Gastroesophageal sphincter (tissue), 4 donors: ENCODE data around the gene CDH13. TPM values are rescaled to one million over a fixed set of nuclear protein-coding genes. Genes with fewer than 3 reads are reported as not detected.

ENCODE experiments used
- ATAC-seq: fragments of 150-250 bp; one replicate; pipeline ENCODE4 v1.9.1; 2016; ENCODE audit warnings: mild to moderate bottlenecking, moderate library complexity
- H3K27ac ChIP-seq, 4 donors: fragments of 200-600 bp; sonication (generic) in 3 of 4; 1 replicate in 3 of 4; 2 replicates in 1 of 4; pipeline ENCODE4 v1.5.1; 2016 to 2019
- H3K27me3 ChIP-seq: fragments of 200-600 bp; sonication (generic); one replicate; pipeline ENCODE4 v1.5.1; 2019
- H3K36me3 ChIP-seq, 2 donors: fragments of 200-600 bp; sonication (generic); one replicate each; pipeline ENCODE4 v1.5.1; 2019; ENCODE audit warnings: control low read depth in 1 of 2
- H3K4me1 ChIP-seq, 3 donors: fragments of 200-600 bp; sonication (generic); 1 replicate in 2 of 3; 2 replicates in 1 of 3; pipeline ENCODE4 v1.5.1; 2016 to 2019; ENCODE audit warnings: control low read depth in 2 of 3
- H3K4me3 ChIP-seq, 2 donors: fragments of 200-600 bp; sonication (generic); one replicate each; pipeline ENCODE4 v1.5.1; 2019; ENCODE audit warnings: mild to moderate bottlenecking in 1 of 2, moderate library complexity in 1 of 2
- H3K9me3 ChIP-seq, 3 donors: fragments of 200-600 bp; sonication (generic); one replicate each; pipeline ENCODE4 v1.5.1; 2017 to 2019; ENCODE audit warnings: control low read depth in 2 of 3
- EP300 ChIP-seq: sonication (generic); formaldehyde crosslinking; IDR thresholded peaks from one replicate; pipeline ENCODE4 v1.6.1; 2017; ENCODE audit warnings: antibody characterized with exemption, mild to moderate bottlenecking
- POLR2A ChIP-seq, 2 donors: fragments of 450-650 bp; IDR thresholded peaks; one replicate each; pipeline ENCODE4 v1.6.1; 2017; ENCODE audit warnings: antibody characterized with exemption in 2 of 2, mild to moderate bottlenecking in 2 of 2, moderate library complexity in 1 of 2
- POLR2AphosphoS5 ChIP-seq: sonication (generic); formaldehyde crosslinking; IDR thresholded peaks from one replicate; pipeline ENCODE4 v1.6.1; 2017; ENCODE audit warnings: antibody characterized with exemption
- WGBS, 2 donors: methylation state at CpG; one replicate each; pipeline ENCODE4 v1.1.5; 2018; ENCODE audit warnings: low coverage in 1 of 2; 5-methylcytosine and 5-hydroxymethylcytosine counted together
- total RNA-seq, 4 donors: library from RNA; depleted of rRNA; stranded (reverse); fragments of >200 nt; gene quantifications; one replicate each; pipeline ENCODE4 v1.1.0, GENCODE V29; 2016
- TF ChIP-seq, protein P1 (sequence below), 4 experiments: fragments of 200-600 bp in 2 of 4; fragments of 450-650 bp in 2 of 4; sonication (generic) in 1 of 4; IDR thresholded peaks; one replicate each; pipeline ENCODE4 v1.5.1; 2017 to 2019; ENCODE audit warnings: antibody characterized with exemption in 4 of 4, mild to moderate bottlenecking in 2 of 4, moderate library complexity in 2 of 4

Gene CDH13
- total RNA-seq, 4 donors from 2014 or later: 4.2 to 22.3 (median 11.4) TPM

GRCh38 chr16:83717814-83718213 is 1091.0 kb downstream of the CDH13 start:
- no peak overlapping the region for H3K27ac ChIP-seq
- H3K4me3 ChIP-seq: no peak overlapping the region
- 48 to 53% methylated on average over 3 to 4 of the region's 4 CpGs for WGBS, 2 donors
- no peaks in the 10 kb centered on the region for H3K27me3 ChIP-seq
- no peaks in the 10 kb centered on the region for H3K36me3 ChIP-seq
- H3K9me3 ChIP-seq: no peaks in the 10 kb centered on the region
- TF ChIP-seq POLR2AphosphoS5 (no peak), EP300 (no peak), POLR2A (IDR thresholded peaks at IDR 0.05) (no peak)
- TF ChIP-seq, protein P1, sequence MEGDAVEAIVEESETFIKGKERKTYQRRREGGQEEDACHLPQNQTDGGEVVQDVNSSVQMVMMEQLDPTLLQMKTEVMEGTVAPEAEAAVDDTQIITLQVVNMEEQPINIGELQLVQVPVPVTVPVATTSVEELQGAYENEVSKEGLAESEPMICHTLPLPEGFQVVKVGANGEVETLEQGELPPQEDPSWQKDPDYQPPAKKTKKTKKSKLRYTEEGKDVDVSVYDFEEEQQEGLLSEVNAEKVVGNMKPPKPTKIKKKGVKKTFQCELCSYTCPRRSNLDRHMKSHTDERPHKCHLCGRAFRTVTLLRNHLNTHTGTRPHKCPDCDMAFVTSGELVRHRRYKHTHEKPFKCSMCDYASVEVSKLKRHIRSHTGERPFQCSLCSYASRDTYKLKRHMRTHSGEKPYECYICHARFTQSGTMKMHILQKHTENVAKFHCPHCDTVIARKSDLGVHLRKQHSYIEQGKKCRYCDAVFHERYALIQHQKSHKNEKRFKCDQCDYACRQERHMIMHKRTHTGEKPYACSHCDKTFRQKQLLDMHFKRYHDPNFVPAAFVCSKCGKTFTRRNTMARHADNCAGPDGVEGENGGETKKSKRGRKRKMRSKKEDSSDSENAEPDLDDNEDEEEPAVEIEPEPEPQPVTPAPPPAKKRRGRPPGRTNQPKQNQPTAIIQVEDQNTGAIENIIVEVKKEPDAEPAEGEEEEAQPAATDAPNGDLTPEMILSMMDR (IDR thresholded peaks at IDR 0.05): no peak
- ATAC-seq: no peak
- peaks cover 0 to 18% (median 0%) of the 10 kb centered on the region in 3 donors for H3K4me1 ChIP-seq

DNA sequence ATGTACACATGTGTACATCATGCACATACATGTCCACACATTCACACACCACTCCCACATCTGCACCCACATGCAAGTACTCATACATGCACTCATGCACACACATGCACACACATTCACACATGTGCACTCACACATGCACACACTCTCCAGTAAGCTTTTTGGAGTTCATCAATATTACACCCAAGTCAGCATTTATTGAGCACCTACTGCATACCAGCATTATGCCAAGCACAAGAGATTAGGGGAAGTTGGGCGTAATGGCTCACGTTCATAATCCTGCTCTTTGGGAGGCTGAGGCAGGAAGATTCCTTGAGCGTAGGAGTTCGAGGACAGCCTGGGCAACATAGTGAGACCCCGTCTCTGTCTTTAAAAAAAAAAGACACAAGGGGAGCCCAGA is 1093.4 kb downstream of the CDH13 start:
- no peak overlapping the region for H3K4me3 ChIP-seq
- peaks cover 0 to 10% (median 0%) of the 10 kb centered on the region in 3 donors for H3K4me1 ChIP-seq
- H3K9me3 ChIP-seq: no peaks in the 10 kb centered on the region
- no peaks in the 10 kb centered on the region for H3K27me3 ChIP-seq
- WGBS, 2 donors: 89 to 90% methylated on average over 2 to 5 of the region's 5 CpGs
- ATAC-seq: no peak
- TF ChIP-seq POLR2A (IDR thresholded peaks at IDR 0.05): no peak
- TF ChIP-seq, protein P1 (IDR thresholded peaks at IDR 0.05): no peak
- H3K36me3 ChIP-seq: no peaks in the 10 kb centered on the region
- no peak overlapping the region for H3K27ac ChIP-seq

DNA sequence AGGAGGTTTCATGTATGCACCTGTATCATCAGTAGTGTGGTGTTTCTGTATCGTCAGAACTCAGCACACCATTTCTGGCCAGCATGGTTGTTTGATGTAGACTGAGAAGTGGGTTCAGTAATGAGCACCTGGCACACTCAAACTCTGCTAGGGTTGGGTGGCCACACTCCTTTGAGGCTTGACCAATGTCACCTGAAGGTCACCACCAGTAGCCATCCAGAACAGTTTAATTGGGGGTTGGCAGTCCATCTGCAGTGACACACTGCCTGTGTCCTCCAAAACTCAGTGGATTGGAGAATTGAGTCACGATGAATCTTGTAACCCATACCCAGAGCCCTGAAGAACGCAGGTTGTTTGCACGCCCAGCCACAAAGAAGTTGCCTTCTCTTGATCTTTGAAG is 1094.2 kb downstream of the CDH13 start:
- H3K27me3 ChIP-seq: no peaks in the 10 kb centered on the region
- H3K4me3 ChIP-seq: no peak overlapping the region
- no peaks in the 10 kb centered on the region for H3K9me3 ChIP-seq
- TF ChIP-seq POLR2A (IDR thresholded peaks at IDR 0.05) (no peak), EP300 (no peak), POLR2AphosphoS5 (no peak)
- TF ChIP-seq, protein P1 (IDR thresholded peaks at IDR 0.05): no peak
- WGBS, 2 donors: 85% methylated on average over 3 of the region's 4 CpGs; no CpG with 5 or more reads in 1 of the 2 donors
- H3K27ac ChIP-seq: no peak overlapping the region
- no peak for ATAC-seq
- H3K4me1 ChIP-seq: peaks cover 0 to 2% (median 0%) of the 10 kb centered on the region in 3 donors
- H3K36me3 ChIP-seq: no peaks in the 10 kb centered on the region

DNA sequence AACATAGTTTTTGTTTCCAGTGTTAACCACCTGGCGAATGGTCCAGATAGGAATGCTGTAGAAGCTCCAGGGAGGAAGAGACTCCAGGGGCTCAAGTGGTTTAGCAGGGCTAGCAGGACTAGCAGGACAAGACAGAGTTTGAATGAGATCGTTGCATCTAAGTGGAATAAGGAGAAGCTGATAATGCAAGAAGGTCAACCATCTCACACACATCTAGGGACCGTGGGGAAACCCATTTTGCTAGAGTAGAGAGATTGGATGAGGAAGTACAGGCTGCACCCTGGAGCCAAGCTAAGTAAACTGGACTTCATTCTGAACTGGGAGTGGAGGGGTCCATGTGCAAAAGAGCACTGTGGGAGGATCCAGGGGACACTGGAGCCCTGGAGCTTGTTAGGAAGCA is 1094.9 kb downstream of the CDH13 start:
- Histone ChIP-seq H3K27ac (no peak overlapping the region), H3K27me3 (no peaks in the 10 kb centered on the region), H3K36me3 (no peaks in the 10 kb centered on the region), H3K4me1 (no peaks in the 10 kb centered on the region), H3K4me3 (no peak overlapping the region), H3K9me3 (no peaks in the 10 kb centered on the region)
- no peak for TF ChIP-seq POLR2AphosphoS5
- TF ChIP-seq, protein P1 (IDR thresholded peaks at IDR 0.05): no peak
- TF ChIP-seq EP300: no peak
- no peak for TF ChIP-seq POLR2A (IDR thresholded peaks at IDR 0.05)
- 61 to 83% methylated on average over 2 to 3 of the region's 3 CpGs for WGBS, 2 donors
- ATAC-seq: no peak

DNA sequence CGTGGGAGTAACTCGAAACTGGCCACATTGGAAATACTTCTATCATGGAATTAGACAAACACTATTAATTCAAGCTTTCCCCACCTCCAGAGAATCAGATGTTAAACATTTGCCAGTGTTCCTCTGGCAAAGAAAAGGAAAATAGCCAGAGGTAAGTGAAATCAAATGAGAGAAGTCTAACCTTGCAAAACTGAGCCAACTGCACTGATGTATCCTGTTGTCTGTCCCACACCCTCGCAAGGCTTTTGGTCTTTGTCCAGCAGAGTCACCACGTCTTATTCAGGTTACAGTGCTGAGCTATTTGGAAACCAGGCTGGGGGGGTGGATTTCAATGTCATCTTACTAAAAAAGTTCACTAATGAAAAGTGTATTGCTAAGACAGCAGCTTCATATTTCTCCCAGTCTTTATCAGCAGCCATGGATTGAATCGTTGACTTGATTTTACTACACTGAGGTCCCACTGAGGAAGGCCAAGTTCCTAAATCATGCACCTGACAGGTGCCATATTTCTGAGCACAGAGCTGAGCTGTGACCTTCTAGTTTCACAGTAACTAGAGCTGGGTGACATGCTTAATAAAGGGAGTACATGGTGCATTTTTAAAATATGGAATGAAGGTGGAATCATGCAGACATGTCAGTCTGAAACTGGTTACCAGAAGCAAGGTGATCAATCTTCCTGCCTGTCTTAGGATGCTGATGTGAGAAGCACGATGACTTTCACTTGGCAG is 1095.9 kb downstream of the CDH13 start:
- WGBS, 2 donors: 50 to 54% methylated on average over 3 to 4 of the region's 6 CpGs
- Histone ChIP-seq H3K27ac (no peak overlapping the region), H3K4me1 (no peaks in the 10 kb centered on the region), H3K4me3 (no peak overlapping the region), H3K9me3 (no peaks in the 10 kb centered on the region), H3K36me3 (no peaks in the 10 kb centered on the region), H3K27me3 (no peaks in the 10 kb centered on the region)
- ATAC-seq: no peak
- no peak for TF ChIP-seq POLR2AphosphoS5
- TF ChIP-seq, protein P1 (IDR thresholded peaks at IDR 0.05): no peak
- no peak for TF ChIP-seq EP300
- TF ChIP-seq POLR2A (IDR thresholded peaks at IDR 0.05): no peak
